NCI-H1694 treated with DMSO at 0.1 percent for 48 hours (cell line): ENCODE results near the gene TRIM40.
"Not testable (repeated sequence)": the region's sequence is repeated elsewhere in the genome, so short reads cannot be mapped to it uniquely, and the experiment has no call there.

Experiments used
- DNase-seq: peaks from one replicate; lab custom pipeline; 2025; lab: John Stamatoyannopoulos, UW

TRIM40 gene

DNA sequence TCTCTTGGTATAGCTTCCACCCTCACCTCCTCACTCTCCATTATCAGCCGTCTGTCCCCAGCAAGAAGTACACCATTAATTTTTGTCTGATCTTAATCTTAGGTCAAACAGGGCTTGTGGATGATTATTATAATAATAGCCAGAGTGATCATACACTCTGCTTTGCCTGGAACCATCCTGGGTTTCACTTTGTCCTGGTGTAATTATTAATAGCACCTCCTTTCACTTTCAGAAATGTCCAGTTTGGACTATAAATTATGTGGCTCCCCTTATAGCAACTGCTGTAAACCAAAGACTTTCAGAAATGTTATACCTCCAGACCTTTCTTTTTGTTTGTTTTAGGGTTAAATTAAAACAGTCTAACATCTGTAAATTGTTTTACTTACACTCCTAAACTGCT is 22.1 kb upstream of the TRIM40 start:
- DNase-seq: no peak

GRCh38 chr6:30116724-30117123 is 19.2 kb upstream of the TRIM40 start:
- no peak for DNase-seq

GRCh38 chr6:30118691-30119090 is 17.2 kb upstream of the TRIM40 start:
- not testable (repeated sequence) for DNase-seq

- no peak for DNase-seq
Observed at GRCh38 chr6:30121446-30122366, 14.2 kb upstream of the TRIM40 start.

DNA sequence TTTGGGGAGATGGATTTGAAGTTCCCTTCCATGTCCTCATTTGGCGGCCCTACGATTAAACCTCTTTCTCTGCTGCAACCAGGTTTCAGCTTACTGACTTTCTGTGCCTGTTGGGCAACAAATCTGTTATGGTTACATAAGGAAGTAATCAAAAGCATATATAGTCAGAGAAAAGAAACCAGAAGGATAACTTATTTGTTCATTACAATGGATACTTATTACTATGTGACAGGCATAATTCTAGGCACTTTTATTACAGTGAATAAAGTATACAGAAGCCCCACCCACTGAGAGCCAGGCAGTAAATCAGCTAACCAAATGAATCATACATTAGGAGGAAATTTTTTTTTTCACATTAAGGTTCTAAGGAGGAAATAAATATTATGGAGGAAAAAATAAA is 13.4 kb upstream of the TRIM40 start:
- no peak for DNase-seq

GRCh38 chr6:30127238-30128093 is 8.5 kb upstream of the TRIM40 start:
- no peak for DNase-seq

GRCh38 chr6:30129265-30130178 is 6.4 kb upstream of the TRIM40 start:
- DNase-seq: no peak

DNA sequence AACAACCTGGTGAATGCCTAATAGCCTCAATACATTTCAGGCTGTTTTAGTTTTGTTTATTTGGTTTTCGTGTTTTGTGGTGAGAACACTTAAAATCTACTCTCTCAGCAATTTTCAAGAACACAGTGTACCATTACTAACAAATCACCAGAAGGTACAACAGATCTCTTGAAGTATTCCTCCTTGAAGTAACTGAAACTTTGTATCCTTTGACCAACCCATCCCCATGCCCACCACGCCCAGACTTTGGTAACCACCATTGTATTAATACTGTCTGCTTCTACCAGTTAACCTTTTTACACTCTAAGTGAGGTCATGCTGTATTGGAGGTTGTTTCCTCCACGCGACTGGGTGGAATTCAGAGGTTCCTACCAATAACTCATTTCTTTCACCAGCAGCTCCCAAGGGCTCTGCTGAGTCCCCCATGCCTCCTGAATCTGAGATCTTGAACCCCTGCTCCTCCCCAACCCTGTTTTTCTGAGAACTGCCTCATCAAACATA is 5.7 kb upstream of the TRIM40 start:
- DNase-seq: no peak

- peak; percentile 40 for DNase-seq
Observed at GRCh38 chr6:30130887-30131862, 4.8 kb upstream of the TRIM40 start.

DNA sequence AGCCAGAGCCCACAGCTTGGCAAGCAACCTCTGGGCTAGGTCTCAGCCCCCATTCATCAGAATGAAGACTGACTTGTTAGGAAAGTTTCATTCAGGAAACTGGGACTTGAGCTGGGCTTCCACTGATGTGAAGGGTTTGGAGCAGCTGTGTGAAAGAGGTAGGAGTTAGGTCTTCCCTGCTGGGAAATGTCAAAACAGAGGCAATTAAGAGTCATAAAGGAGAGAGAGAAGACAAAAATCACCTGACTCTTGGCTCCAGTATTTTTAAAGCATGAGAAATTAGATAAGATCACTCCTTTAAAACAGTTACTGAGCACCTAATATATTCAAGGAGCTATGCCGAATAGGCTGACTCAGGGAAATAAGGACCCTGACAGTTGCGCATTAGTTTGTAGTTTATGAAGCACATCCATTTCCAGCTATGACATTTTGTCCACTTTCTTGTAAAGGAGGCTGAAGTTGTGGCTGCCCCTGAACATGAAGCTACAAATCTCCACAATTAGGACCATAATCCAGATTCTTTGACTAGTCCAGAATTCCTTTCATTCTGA is 3.9 kb upstream of the TRIM40 start:
- DNase-seq: no peak

DNA sequence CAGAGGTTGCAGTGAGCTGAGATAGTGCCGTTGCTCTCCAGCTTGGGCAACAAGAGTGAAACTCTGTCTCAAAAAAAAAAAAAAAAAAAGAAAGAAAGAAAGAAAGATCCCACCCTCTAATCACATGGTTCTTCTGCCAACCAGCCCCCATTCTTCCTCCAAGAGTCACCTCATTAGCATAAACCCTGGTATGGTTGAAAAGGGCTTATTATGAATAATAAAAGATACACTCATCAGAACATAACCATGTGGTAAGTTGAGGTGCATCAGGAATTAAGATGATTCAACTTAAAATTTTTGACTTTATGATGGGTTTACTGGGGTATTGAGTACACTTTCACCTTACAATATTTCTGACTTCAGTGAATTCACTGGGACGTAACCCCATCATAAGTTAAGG is 793 bp upstream of the TRIM40 start:
- no peak for DNase-seq

GRCh38 chr6:30136570-30137286 is 788 bp downstream of the TRIM40 start:
- DNase-seq: no peak

DNA sequence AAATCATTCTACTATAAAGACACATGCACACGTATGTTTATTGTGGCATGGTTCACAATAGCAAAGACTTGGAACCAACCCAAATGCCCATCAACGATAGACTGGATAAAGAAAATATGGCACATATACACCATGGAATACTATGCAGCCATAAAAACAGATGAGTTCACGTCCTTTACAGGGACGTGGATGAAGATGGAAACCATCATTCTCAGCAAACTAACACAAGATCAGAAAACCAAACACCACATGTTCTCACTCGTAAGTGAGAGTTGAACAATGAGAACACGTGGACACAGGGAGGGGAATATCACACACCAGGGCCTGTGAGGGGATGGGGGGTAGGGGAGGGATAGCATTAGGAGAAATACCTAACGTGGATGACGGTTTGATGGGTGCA is 4.3 kb downstream of the TRIM40 start:
- not testable (repeated sequence) for DNase-seq

DNA sequence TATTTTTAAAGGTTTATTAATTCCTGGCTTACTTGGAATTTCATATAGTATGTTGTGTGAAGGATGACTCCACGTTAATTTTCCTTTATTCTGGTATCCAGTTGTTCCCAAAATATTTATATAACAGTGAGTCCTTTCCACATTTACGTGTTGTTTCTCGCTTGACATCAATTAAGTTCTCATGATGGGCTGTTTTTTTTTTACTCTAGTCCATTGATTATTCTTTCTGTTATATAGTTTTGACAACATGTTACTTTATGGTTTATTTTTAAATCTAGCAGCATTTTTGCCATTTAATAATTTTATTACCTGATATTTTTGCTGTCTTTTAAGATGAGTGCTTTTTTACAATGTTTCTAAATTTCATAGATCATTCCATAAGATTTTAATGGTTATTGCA is 6.7 kb downstream of the TRIM40 start:
- DNase-seq: no peak

DNA sequence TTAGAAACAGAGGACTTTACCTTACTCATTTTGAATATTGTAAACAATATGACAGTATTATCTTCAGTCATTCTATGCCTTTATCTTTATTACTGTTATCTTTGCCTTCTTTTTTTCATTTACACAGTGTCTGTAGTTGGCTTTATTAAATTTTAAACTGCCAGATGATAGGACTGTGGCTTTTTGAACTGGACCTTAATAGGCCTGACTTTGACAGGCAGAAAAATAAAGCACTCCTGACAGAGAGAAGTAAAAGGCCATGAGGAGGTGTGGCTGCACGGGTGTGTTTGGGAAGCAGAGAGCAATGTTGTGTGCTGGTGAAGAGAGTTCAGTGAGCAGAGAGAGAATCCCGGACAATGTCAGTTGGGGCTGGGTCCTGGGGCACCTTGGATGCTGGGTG is 7.8 kb downstream of the TRIM40 start:
- DNase-seq: no peak

GRCh38 chr6:30144811-30145210 is 8.9 kb downstream of the TRIM40 start:
- no peak for DNase-seq

- DNase-seq: no peak
Observed at GRCh38 chr6:30145818-30146217, 9.9 kb downstream of the TRIM40 start.

DNA sequence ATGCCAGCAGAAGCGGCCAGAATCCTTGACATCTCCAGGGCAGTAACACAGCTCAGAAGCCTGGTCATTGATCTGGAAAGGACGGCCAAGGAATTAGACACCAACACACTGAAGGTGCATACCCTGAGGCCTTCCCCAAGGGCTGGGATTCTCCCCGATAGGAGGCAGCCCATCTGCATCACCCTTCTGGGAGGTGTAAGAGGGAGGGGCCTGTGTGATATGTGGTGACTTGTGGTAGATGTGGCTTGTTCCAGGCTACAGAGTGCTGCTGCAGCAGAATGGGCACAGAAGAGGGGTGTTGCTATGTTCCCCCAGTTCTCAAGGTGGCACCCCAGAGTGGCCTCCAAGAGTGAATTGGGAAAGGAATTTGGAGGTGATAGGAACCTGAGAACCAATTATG is 11.2 kb downstream of the TRIM40 start:
- no peak for DNase-seq

- DNase-seq: no peak
Observed at GRCh38 chr6:30149234-30149633, 13.3 kb downstream of the TRIM40 start.
